Measurements from ENCODE around the gene SIN3A.

The SIN3A gene

DNA sequence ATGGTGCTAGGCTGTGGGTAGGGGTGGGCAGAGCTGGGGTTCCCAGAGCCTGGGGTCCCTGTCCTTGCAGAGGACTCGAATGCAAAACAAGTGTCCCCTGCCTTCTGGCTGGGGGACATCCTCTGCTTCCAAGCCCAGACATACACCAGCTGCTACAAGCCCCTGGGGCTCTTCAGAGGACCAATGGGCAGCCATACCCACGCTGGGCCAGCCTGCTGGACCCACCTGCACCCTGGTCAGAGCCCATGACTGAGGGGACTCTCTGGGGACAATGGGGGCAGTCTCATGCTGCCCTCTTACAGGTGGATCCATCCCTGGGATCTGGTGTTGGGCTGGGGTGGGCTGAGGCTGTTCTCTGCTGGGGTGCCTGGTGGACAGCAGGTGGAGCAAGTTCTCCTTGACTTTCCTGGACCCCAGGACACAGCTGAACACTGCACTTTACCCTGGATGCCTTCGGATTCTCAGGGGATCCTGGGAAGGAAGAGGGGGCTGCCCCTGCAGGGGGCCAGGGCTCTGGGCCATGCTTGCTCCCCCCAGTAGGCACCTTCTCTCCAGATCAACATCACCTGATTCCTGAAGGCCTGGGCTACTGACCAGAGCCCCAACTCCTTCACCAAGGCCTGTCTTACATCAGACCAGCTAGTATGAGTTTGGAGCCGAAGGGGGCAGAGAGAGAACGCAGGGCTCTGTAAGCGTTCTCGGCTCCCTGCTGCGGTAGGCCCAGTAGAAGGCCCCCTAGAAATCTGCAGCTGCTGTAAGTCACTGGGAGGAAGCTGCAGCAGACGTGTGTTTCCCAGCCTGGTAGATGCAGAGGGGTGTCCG lies 122.8 kb downstream of the SIN3A start:
- no peak for DNase-seq

DNA sequence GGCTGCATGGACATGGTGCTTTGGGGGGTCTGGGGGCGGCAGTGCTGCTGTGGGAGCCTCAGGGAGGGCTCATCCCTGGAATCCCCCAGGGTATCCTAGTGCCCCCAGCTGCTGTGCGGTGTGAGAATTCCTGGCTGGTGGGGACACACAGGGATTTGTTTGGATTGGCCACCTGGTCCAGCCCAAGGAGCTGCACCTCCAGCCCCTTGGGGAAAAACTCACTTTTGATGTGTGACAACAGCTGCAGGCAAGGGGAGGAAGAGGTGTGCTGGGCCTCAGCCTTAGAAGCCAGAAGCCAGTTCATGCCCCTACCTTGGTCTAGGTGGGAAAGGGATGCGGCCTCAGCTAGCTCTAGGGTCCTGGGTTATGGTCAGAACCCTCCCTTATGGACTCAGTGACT lies 124.0 kb downstream of the SIN3A start:
- DNase-seq, result no peak

DNA sequence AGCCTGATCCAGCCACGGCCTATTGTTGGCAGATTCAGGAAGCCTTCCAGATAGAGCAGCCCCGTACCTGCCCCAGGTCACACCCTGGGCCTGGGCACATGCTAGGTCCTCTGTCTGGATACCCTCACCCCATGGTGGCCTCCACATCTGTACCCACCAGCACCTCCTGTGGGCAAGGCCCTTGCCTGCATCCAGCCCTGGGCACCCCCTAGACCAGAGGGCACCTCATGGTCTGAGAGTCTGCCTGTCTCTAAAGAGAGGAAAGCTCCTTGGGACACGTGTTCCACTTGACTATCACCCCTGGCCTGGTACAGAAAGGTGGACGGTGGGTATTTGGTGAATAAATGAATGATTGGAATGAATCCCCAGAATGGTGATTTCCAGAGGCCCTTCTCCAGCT lies 124.5 kb downstream of the SIN3A start:
- DNase-seq, result no peak

DNA sequence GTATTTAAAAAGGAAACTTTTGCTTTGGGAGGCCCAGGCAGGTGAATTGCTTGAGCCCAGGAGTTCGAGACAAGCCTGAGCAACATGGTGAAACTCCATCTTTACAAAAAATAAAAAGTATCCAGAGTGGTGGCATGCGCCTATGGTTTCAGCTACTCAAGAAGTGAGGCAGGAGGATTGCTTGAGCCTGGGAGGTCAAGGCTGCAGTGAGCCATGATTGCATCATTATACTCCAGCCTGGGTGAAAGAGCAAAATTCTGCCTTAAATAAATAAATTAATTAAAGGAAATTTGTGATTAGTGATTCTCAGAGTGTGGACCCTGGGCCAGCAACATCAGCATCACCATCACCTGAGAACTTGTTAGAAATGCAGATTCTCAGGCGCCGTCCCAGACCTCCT lies 125.6 kb downstream of the SIN3A start:
- no peak for DNase-seq

DNA sequence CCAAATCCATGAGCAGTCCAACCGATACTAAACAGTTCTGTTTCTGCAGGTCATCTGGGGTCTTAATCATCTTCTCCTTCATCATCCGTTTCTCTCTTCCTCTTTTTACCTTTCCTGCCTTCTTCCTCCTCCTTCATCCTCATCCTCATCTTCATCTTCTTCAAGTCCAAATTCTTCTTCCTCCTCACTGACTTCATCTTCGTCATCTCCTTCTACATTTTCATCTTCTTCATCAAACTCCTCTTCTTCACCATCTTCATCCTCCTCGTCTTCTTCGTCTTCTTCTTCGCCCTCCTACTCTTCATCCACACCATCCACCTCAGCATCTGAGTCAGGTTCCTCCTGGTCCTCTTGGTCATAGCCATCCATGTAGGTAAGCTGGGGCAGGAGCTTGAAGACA lies 129.8 kb downstream of the SIN3A start:
- DNase-seq, result no peak

Data from right forelimb (tissue), 1 donor.